Measurements from ENCODE around the gene GGT1. TPM values are rescaled to one million over a fixed set of nuclear protein-coding genes. Genes with fewer than 3 reads are reported as not detected.
"Not testable (repeated sequence)": the region's sequence is repeated elsewhere in the genome, so short reads cannot be mapped to it uniquely, and the experiment has no call there.

The GGT1 gene
- total and polyA plus RNA-seq, 2 donors (not counting 3 experiments of a cell fraction or from before 2014, with no cell fraction given) = 1.8 to 2.0 TPM

GRCh38 chr22:24634776-24635389 lies 31.9 kb downstream of the GGT1 start:
- H3K36me3 ChIP-seq (ENCODE audit: control insufficient read depth in 2 of 2, extremely low read depth in 1 of 2, insufficient read depth in 2 of 2, low read length in 2 of 2); DNase-seq (ENCODE audit: low read depth, low spot score); POLR2A ChIA-PET; BruUV-seq (replicated peaks); H3K79me2 ChIP-seq (ENCODE audit: control insufficient read depth, insufficient read depth, low read length); intact Hi-C loops (cut with micrococcal nuclease); H3K9me3 ChIP-seq (replicated peaks; ENCODE audit: control insufficient read depth, insufficient read depth, low read length); dilution Hi-C loops (cut with MboI; ENCODE audit: extremely low pct_ligation_motif_present, low sequenced_read_pairs); H4K20me1 ChIP-seq (replicated peaks; ENCODE audit: control insufficient read depth, extremely low read depth, insufficient read depth, low read length); H3K27me3 ChIP-seq (ENCODE audit: control insufficient read depth in 2 of 2, insufficient read depth in 2 of 2, low read length in 2 of 2); H3K27ac ChIP-seq (ENCODE audit: insufficient read depth, low read depth, low read length); H3K4me3 ChIP-seq (replicated peaks in 1 of 3; ENCODE audit: insufficient read depth in 1 of 3, low read depth in 1 of 3, low read length in 3 of 3); H2AFZ ChIP-seq (ENCODE audit: low read depth, low read length); H3K4me2 ChIP-seq (ENCODE audit: insufficient read depth, low read length); H3K4me1 ChIP-seq (ENCODE audit: control insufficient read depth, extremely low read depth, insufficient read depth, low read length); H3K9ac ChIP-seq (replicated peaks; ENCODE audit: extremely low read depth, insufficient read depth, low read length); FAIRE-seq; H3K9me1 ChIP-seq (replicated peaks; ENCODE audit: control insufficient read depth, extremely low read depth, insufficient read depth, low read length): not testable (repeated sequence)
- peak in 1 of 2 donors; percentile 22 for TF ChIP-seq CTCF (IDR thresholded peaks at IDR 0.05; ENCODE audit: extremely low read depth in 1 of 2, insufficient read depth in 1 of 2, low read depth in 1 of 2, low read length in 2 of 2)
- CTCF ChIA-PET = interaction anchor here (0.6 to 0.8 kb wide), 3 partner anchors 12 to 126 kb away, joined by 3 to 5 read pairs (median 3); no protein-coding TSS in a partner anchor

GRCh38 chr22:24636513-24636912 lies 33.5 kb downstream of the GGT1 start:
- H3K79me2 ChIP-seq (ENCODE audit: control insufficient read depth, insufficient read depth, low read length); POLR2A ChIA-PET; FAIRE-seq; H4K20me1 ChIP-seq (replicated peaks; ENCODE audit: control insufficient read depth, extremely low read depth, insufficient read depth, low read length); H3K4me3 ChIP-seq (replicated peaks in 1 of 3; ENCODE audit: insufficient read depth in 1 of 3, low read depth in 1 of 3, low read length in 3 of 3); H3K27me3 ChIP-seq (ENCODE audit: control insufficient read depth in 2 of 2, insufficient read depth in 2 of 2, low read length in 2 of 2); BruUV-seq (replicated peaks); H3K27ac ChIP-seq (ENCODE audit: insufficient read depth, low read depth, low read length); H3K4me1 ChIP-seq (ENCODE audit: control insufficient read depth, extremely low read depth, insufficient read depth, low read length); H3K4me2 ChIP-seq (ENCODE audit: insufficient read depth, low read length); H3K9ac ChIP-seq (replicated peaks; ENCODE audit: extremely low read depth, insufficient read depth, low read length); H3K9me1 ChIP-seq (replicated peaks; ENCODE audit: control insufficient read depth, extremely low read depth, insufficient read depth, low read length); H2AFZ ChIP-seq (ENCODE audit: low read depth, low read length); H3K36me3 ChIP-seq (ENCODE audit: control insufficient read depth in 2 of 2, extremely low read depth in 1 of 2, insufficient read depth in 2 of 2, low read length in 2 of 2); dilution Hi-C loops (cut with MboI; ENCODE audit: extremely low pct_ligation_motif_present, low sequenced_read_pairs); H3K9me3 ChIP-seq (replicated peaks; ENCODE audit: control insufficient read depth, insufficient read depth, low read length); DNase-seq (ENCODE audit: low read depth, low spot score); intact Hi-C loops (cut with micrococcal nuclease): not testable (repeated sequence)
- CTCF ChIA-PET = interaction anchor here (1.3 kb wide), 1 partner anchor 136 kb away, joined by 3 read pairs; no protein-coding TSS in a partner anchor

- H3K4me2 ChIP-seq (ENCODE audit: insufficient read depth, low read length); H4K20me1 ChIP-seq (replicated peaks; ENCODE audit: control insufficient read depth, extremely low read depth, insufficient read depth, low read length); H2AFZ ChIP-seq (ENCODE audit: low read depth, low read length); H3K4me3 ChIP-seq (replicated peaks in 1 of 3; ENCODE audit: insufficient read depth in 1 of 3, low read depth in 1 of 3, low read length in 3 of 3); H3K4me1 ChIP-seq (ENCODE audit: control insufficient read depth, extremely low read depth, insufficient read depth, low read length); H3K27ac ChIP-seq (ENCODE audit: insufficient read depth, low read depth, low read length); BruUV-seq (replicated peaks); H3K79me2 ChIP-seq (ENCODE audit: control insufficient read depth, insufficient read depth, low read length); FAIRE-seq; H3K9me3 ChIP-seq (replicated peaks; ENCODE audit: control insufficient read depth, insufficient read depth, low read length); intact Hi-C loops (cut with micrococcal nuclease); H3K9ac ChIP-seq (replicated peaks; ENCODE audit: extremely low read depth, insufficient read depth, low read length); H3K36me3 ChIP-seq (ENCODE audit: control insufficient read depth in 2 of 2, extremely low read depth in 1 of 2, insufficient read depth in 2 of 2, low read length in 2 of 2); dilution Hi-C loops (cut with MboI; ENCODE audit: extremely low pct_ligation_motif_present, low sequenced_read_pairs); POLR2A ChIA-PET; DNase-seq (ENCODE audit: low read depth, low spot score); H3K9me1 ChIP-seq (replicated peaks; ENCODE audit: control insufficient read depth, extremely low read depth, insufficient read depth, low read length); H3K27me3 ChIP-seq (ENCODE audit: control insufficient read depth in 2 of 2, insufficient read depth in 2 of 2, low read length in 2 of 2): not testable (repeated sequence)
- CTCF ChIA-PET = interaction anchor here (0.8 to 0.9 kb wide), 2 partner anchors 117 to 204 kb away, joined by 3 to 4 read pairs; no protein-coding TSS in a partner anchor
Measured at GRCh38 chr22:24642307-24642706, 39.3 kb downstream of the GGT1 start.
